GM12878 (cell line): ENCODE data around the gene IRF2. TPM values are rescaled to one million over a fixed set of nuclear protein-coding genes. Genes with fewer than 3 reads are reported as not detected.

ENCODE experiments used
- ATF7 ChIP-seq: fragments of 450-650 bp; IDR thresholded peaks from 2 replicates; pipeline ENCODE4 v1.6.1; 2016; ENCODE audit warnings: low read depth, mild to moderate bottlenecking
- CBFB ChIP-seq: IDR thresholded peaks from 2 replicates; pipeline ENCODE4 v1.6.1; 2016; ENCODE audit warnings: antibody characterized with exemption, low read depth
- CBX5 ChIP-seq: sonication (generic); IDR thresholded peaks from 2 replicates; pipeline ENCODE4 v1.6.1; 2016; ENCODE audit warnings: low read depth, moderate library complexity, mild to moderate bottlenecking, inconsistent platforms
- CREM ChIP-seq: IDR thresholded peaks from 2 replicates; pipeline ENCODE4 v1.6.1; 2014; ENCODE audit warnings: antibody characterized with exemption, low read depth
- FOXM1 ChIP-seq: IDR thresholded peaks from 2 replicates; pipeline ENCODE4 v1.6.1; 2012; ENCODE audit warnings: low read depth, mild to moderate bottlenecking, inconsistent platforms, low read length, moderate library complexity
- HSF1 ChIP-seq: fragments of 150-350 bp; IDR thresholded peaks from 2 replicates; pipeline ENCODE4 v1.6.1; 2014; ENCODE audit warnings: mild to moderate bottlenecking, low read depth, low read length
- IRF3 ChIP-seq: fragments of 450-650 bp; IDR thresholded peaks from 2 replicates; pipeline ENCODE4 v1.6.1; 2014; ENCODE audit warnings: mild to moderate bottlenecking
- KAT2A ChIP-seq: conservative IDR thresholded peaks from 2 replicates; pipeline ENCODE4 v1.6.1; 2011; ENCODE audit warnings: low read depth, low read length; ENCODE audit not compliant: control insufficient read depth
- KLF5 ChIP-seq: fragments of 450-650 bp; IDR thresholded peaks from 2 replicates; pipeline ENCODE4 v1.6.1; 2014; ENCODE audit warnings: mild to moderate bottlenecking; ENCODE audit not compliant: partially characterized antibody
- MTA3 ChIP-seq: IDR thresholded peaks from 2 replicates; pipeline ENCODE4 v1.6.1; 2012; ENCODE audit warnings: low read length, inconsistent platforms, borderline replicate concordance
- NR2C2 ChIP-seq: IDR thresholded peaks from 2 replicates; pipeline ENCODE4 v1.6.1; 2011; ENCODE audit warnings: borderline replicate concordance, low read depth; ENCODE audit not compliant: control insufficient read depth, insufficient read length
- RB1 ChIP-seq: fragments of 450-650 bp; formaldehyde crosslinking; IDR thresholded peaks from 2 replicates; pipeline ENCODE4 v1.6.1; 2017; ENCODE audit warnings: mild to moderate bottlenecking, borderline replicate concordance
- SMAD1 ChIP-seq: fragments of 450-650 bp; IDR thresholded peaks from 2 replicates; pipeline ENCODE4 v1.6.1; 2018; ENCODE audit warnings: mild to moderate bottlenecking, low read depth; ENCODE audit not compliant: partially characterized antibody
- SREBF2 ChIP-seq: IDR thresholded peaks from 2 replicates; pipeline ENCODE4 v1.6.1; 2012; ENCODE audit warnings: mild to moderate bottlenecking, low read length
- SUPT20H ChIP-seq: IDR thresholded peaks from 2 replicates; pipeline ENCODE4 v1.6.1; 2011; ENCODE audit warnings: low read depth, mild to moderate bottlenecking, low read length, moderate library complexity, borderline replicate concordance; ENCODE audit not compliant: control insufficient read depth
- TCF12 ChIP-seq: IDR thresholded peaks from 2 replicates; pipeline ENCODE4 v1.6.1; 2011; ENCODE audit warnings: low read depth, mild to moderate bottlenecking, low read length
- ZBTB4 ChIP-seq: fragments of 450-650 bp; formaldehyde crosslinking; IDR thresholded peaks from 2 replicates; pipeline ENCODE4 v1.4.0; 2022; ENCODE audit warnings: mild to moderate bottlenecking, moderate library complexity
- ZNF207 ChIP-seq: fragments of 450-650 bp; IDR thresholded peaks from 2 replicates; pipeline ENCODE4 v1.6.1; 2014; ENCODE audit warnings: antibody characterized with exemption, mild to moderate bottlenecking, borderline replicate concordance
- ZNF384 ChIP-seq: IDR thresholded peaks from 2 replicates; pipeline ENCODE4 v1.6.1; 2012; ENCODE audit warnings: low read depth, mild to moderate bottlenecking, low read length, improper control_type of control experiment, borderline replicate concordance
- ZNF592 ChIP-seq: fragments of 450-650 bp; IDR thresholded peaks from 2 replicates; pipeline ENCODE4 v1.6.1; 2017; ENCODE audit warnings: mild to moderate bottlenecking, moderate library complexity
- polyA plus RNA-seq, 11 experiments: library from polyadenylated mRNA; depleted of rRNA in 4 of 11; unstranded in 6 of 11; stranded (reverse) in 5 of 11; fragments of >200 nt; fragmentation: Nextera tagmentation in 4 of 11; fragmentation: Illumina TruSeq in 1 of 11; extraction: Ambion mirVana in 4 of 11; extraction: Trizol in 1 of 11; gene quantifications; 1 replicate in 1 of 11; 2 replicates in 10 of 11; pipeline versions ENCODE4 v1.2.1 to v1.2.3, GENCODE V29; 2011 to 2016; ENCODE audit warnings: inconsistent platforms in 2 of 11, missing spikeins in 2 of 11, low read depth in 1 of 11
- total RNA-seq, 4 experiments: library from RNA; depleted of rRNA in 3 of 4; stranded (reverse); fragments of >200 nt in 3 of 4; fragmentation: Illumina TruSeq in 1 of 4; extraction: Trizol in 1 of 4; gene quantifications; 2 replicates each; pipeline versions ENCODE4 v1.2.1 to v1.2.3, GENCODE V29; 2013 to 2021

Gene IRF2
- total and polyA plus RNA-seq, 10 of the 15 experiments (the other 5 are each of a cell fraction or from before 2014, with no cell fraction given), result 45.1 to 99.3 (median 58.9) TPM

GRCh38 chr4:184514121-184514988 lies 40.0 kb upstream of the IRF2 start (continued):
- TF ChIP-seq HSF1 (no peak), IRF3 (no peak), SMAD1 (peak; percentile 53), ATF7 (peak; percentile 86), NR2C2 (no peak), CREM (peak; percentile 98), FOXM1 (peak; percentile 100), ZBTB4 (CRISPR knock-in tag) (no peak), SUPT20H (no peak), TCF12 (peak; percentile 100), ZNF207 (no peak), KLF5 (peak; percentile 80), MTA3 (peak; percentile 99), CBFB (peak; percentile 90), KAT2A (no peak), RB1 (no peak), CBX5 (peak; percentile 99), ZNF384 (no peak), SREBF2 (no peak), ZNF592 (no peak)
